T follicular helper cell (primary cell): ENCODE data around the gene PRSS12.

Source experiments
- DNase-seq: peaks from one replicate; pipeline ENCODE4 v3.0.0-alpha.2; 2020; ENCODE audit warnings: low read depth

PRSS12 gene

DNA sequence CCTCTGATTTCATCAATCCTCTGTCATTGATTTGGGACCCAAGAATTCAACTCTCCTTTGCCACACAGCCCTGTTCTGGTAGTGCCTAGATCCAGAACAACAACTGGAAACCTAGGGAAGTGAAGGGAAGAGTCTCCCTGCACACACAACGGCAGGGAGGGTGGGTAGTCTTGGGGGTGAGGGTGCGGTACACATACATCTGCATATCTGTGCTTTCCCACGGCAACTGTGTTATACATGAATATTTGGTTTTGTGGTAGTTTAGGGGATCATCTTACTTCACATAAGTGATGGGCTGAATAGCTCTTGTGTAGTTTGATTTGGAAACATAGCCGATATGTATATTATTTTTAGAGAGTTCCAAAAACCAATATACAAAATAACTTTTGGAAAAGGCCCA lies 3.3 kb upstream of the PRSS12 start:
- DNase-seq, result no peak

DNA sequence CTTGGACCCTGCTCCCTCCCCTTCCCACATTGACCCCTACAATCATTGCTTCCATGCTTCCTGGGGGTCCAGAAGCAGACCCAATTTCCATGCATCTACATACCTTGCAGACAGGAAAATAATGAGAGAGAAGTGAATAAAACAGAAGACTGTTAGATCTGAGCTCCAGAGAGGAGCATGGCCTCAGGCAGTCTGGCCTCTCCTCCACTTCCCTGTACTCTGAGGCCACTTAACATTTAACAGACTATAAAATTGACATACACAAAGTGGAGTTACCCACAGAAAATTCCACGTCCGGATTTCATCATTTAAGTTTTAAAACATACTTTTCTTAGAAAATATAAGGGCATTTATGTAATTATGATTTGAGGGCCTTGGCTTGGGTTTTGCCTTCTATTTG lies 2.1 kb upstream of the PRSS12 start:
- no peak for DNase-seq

DNA sequence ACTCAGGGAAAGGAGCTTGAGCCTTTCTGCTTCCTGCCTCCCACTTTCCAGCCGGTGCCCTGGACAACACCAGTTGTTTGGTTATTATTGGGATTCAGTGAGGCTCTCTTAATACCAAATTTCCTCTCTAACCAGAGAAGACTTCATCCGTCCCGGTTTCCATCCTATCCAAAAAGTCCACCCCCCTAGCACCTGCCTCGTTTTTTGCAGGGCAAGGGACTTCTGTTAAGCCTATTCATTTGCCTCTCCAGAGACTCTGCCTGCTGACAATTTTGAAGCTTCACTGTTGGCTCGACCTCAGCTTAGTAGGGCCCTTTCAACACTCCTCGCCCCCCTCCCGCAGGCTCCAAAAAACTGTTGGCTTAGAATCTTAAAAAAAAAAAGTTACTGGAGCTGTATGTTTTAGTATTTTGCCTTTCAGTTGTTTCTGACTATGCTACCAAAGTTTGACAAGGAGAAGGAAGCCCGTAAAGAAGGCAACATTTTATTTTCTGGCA lies 779 bp upstream of the PRSS12 start:
- no peak for DNase-seq

DNA sequence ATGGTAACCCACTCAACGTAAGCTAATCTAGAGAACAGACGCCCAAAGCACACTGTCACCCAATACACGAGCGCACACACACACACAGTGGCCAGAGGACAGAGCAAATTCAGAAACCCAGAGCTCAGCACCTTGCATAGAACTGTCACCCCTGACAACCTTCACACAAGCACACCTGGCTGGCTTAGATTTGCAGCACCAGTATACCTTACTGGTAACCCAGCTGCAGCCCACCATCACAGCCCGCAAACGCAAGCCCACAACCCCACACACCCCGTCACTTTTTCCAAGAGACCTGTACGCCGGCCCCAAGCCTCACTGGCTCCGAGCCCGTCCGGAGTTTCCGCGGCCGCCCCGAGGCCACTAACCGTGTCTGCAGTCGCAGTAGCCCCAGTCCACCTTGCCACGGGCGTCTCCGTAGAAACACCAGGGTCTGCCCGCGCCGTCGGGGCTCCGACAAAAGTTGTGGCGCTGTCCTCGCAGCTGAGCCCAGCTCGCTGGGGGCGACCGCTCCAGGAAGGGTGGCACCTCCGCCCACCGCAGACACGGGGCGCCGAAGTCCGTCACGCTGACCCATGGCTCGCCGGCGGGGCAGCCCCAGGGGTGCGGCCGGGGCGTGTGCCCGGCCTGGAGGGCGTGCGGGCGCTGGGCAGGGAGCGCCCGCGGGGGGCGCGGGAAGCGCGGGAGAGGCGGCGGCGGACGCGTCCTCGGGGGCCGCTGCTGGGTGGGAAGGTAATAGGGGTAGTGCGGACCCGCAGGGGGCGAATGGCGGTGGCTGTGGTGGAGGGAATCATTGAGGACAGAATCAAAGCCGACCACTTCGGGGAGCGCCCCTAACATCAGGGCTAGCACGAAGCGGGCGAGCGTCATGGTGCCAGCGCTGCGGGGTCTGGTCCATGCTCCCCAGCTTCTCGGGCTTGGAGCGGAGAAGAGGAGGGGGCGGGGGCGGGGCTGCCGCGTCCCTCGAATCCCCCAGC lies 664 bp downstream of the PRSS12 start:
- no peak for DNase-seq

DNA sequence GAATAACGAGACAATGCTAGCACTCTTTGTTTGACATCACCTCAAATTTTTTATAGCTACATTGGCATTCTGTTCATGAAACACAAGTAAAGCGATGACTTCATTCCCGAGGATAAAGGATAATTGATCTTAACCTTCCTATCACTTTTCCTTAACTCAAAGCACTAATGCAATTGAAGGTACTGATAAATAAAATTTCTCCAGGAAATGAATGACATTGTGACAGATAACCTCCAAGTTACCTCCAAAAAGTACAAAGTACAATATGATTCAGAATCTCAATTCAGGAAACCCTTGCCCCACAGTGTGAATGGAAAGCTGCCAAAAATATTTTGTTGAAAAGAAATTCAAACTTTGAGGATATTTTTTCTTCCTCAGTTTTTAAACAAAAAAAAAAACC lies 1.8 kb downstream of the PRSS12 start:
- no peak for DNase-seq

DNA sequence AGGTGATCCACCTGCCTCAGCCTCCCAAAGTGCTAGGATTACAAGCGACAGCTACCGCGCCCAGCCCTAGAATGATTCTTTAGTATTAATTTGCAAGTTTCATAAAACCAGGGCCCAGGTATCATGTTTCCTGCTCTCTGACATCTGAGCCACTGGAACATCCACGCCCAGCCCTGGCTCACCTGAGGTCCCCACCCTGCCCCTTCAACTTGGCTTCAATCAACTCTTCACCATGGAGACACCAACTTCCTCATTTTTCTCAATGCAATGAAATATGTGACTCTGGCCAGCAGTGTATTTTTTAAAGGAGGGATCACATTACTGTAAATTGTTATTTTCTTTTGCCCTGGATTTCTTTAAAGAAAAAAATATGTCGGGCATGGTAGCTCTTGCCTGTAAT lies 3.9 kb downstream of the PRSS12 start:
- no peak for DNase-seq

DNA sequence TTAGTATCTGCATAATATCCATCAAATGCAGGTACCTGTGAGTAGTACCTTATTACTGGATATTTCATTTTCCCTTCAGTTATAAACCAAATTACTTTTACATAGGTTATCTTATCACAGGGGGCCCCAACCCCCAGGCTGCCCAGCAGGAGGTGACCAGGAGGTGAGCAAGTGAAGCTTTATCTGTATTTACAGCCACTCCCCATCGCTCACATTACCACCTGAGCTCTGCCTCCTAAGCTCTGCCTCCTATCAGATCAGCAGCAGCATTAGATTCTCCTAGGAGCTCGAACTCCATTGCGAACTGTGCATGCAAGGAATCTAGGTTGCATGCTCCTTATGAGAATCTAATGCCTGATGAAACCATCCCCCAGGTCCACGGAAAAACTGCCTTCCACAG lies 6.3 kb downstream of the PRSS12 start:
- no peak for DNase-seq

DNA sequence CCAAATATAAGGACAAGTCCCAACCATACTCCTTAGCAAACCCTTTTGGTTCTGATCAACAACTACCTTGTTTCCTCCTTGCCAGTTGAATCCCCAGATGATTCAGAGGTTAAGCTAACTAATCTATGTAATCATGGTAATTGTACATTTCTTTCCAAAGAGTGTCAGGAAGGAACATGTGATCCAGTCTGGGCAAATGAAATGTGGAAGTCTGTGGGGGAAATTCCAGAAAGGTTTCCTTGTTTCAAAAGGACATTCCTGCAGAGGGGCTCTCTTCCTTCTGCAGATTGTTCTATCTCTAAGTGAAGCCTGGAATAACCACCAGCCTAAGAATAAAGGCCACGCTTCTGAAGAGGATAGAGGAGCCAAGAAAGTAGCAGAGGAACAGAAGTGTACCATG lies 7.0 kb downstream of the PRSS12 start:
- no peak for DNase-seq

DNA sequence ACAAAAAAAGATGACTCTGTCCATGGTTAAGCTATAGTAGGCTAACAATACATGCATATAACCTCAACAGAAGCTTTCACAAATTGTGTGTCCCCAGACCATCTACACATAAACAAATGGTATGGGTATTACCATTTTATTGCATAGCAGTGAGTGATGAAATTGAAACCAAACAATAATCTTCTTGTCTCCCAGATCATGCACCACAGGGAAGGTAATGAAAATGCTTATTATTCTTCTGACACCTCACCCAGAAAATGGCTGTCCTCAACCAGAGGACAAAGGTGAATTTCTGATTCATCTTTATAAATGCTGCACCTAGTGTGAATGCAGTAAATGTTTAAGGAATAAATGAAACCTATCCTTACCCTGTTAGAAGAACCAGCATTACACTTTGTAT lies 8.0 kb downstream of the PRSS12 start:
- DNase-seq, result no peak

DNA sequence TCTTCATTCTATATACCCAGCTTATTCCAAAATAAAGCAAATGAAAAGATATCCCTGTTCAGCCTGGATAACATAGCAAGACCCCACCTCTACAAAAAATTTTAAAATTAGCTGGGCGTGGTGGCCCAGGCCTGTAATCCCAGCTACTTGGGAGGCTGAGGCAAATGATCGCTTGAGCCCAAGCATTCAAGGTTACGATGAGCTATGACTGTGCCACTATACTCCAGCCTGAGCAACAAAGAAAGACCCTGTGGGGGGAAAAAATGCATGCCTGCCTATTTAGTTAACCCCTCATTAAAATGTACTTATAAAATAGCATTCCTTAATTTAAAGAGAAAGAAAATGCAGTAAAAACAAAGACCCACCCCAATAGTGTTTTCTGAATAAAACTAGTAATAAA lies 9.3 kb downstream of the PRSS12 start:
- no peak for DNase-seq

DNA sequence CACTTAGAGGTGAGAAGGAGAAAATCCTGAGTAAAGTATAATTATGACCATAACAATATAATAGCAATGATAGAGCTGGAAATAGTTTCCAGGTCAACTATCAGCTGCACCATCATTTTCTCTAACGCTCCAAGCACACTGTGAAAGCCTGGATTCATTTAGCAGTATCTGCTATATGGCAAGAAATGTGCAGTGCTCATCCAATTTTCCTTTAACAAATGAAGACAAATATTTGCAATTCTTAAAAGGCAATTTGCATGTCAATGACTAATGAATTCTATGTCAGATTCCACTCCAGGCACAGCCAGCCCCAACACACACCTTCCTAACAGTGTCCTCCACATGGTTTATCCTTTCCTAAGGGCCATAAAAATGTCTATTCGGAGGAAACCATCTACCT lies 12.7 kb downstream of the PRSS12 start:
- DNase-seq, result no peak

DNA sequence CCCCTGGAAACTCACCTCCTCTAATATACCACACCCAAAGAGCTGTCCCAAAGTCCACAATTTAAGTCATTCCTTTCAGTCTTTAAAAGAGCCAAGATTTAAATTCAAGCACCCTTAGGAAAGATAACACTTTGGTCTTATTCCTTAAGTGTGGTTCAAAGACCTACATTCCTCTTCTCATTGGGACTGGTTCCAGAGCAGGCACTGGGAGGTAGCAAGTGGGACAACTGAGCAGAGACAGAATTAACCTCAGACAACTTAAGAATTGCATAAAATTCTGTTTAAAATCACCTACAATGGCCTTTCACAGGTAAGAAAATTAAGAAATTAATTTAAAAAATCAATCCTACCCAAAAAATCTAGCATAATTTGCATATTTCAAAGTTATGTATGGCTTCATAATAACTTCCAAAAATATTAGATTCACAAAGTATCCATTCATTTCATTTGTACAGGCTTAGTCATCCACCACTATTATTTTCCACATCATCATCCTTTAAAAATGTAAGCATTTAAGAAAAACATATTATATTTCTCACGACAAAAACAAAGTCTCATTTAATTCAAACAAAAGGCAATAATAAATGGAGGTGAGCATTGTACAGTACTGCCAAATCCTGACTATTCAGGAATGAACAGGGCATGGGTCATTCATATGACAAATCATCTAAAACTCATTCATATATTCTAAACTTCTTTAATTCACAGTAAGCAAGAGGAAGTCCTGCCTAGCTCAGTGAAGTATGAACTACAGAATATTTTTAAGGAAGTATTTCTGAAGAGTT lies 13.6 kb downstream of the PRSS12 start:
- no peak for DNase-seq

DNA sequence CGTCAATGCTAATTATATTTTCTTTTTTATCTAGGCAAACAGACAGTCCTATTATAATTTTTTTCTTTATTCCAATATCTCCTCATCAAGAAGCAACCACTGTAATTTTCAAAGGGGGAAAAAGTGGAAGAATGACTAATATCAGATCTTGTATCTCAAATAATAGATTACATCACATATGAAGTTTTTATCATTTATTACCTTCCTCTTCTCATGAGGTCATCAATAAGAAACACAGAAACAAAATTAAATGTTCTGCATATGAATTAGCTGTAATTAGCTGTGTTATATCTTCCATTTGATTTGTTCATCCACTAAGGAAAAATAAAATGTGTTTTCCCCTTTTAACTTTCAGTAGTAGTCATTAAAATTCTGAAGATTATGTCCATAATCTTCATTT lies 14.3 kb downstream of the PRSS12 start:
- DNase-seq, result no peak

DNA sequence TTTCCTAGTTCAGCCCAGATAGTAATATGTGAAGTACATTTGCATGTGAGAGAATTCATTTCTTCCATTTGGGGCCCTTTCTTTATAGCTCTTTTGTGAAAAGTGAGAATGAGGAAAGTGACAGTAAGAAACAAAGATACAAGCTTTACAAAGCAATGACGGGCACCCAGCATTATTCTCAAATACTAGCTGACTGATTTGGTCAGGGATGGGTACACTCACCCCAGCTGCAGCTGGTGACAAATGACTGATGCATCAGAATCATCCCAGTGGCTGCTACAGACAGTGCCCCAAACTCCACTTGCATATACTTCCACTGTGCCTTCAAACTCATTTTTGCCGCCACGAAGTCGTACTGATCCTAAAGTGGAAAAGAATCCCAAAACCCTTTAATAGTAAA lies 14.8 kb downstream of the PRSS12 start:
- DNase-seq, result no peak

DNA sequence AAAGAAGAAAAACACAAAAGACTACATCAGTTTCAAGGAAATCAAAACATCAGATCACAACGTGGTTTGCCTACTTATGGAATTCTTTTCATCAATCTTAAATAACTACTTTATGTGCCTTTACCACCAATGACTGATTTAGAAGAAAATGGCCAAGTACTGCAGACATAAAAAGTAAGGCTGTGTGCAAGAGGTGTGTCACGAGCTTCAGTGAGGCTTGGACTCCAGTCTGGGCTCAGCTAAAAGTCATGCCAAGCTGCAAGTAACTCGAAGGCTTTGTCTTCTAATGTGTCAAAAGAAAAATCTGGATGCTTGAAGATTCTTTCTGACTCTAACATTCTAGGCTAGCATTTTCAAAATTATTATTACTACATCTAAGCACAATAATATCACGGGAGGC lies 17.0 kb downstream of the PRSS12 start:
- no peak for DNase-seq

DNA sequence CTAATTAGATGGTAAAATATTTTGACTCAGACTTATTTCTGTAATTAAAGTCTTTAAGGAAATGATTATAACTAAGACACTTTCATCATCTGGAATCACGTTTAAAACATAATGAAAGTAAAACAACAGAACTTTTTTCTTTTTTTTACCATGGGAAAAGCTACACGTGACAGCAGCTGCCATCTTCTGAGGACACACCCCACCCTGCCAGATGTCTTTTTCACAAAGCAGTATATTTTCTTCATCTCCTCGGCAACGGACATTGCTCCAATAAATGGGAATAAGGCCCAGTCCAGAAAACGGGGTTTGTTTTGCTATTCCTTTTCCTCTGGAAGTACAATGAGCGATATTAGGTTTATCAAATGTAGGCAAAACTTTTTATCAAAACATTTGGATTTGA lies 17.5 kb downstream of the PRSS12 start:
- no peak for DNase-seq

DNA sequence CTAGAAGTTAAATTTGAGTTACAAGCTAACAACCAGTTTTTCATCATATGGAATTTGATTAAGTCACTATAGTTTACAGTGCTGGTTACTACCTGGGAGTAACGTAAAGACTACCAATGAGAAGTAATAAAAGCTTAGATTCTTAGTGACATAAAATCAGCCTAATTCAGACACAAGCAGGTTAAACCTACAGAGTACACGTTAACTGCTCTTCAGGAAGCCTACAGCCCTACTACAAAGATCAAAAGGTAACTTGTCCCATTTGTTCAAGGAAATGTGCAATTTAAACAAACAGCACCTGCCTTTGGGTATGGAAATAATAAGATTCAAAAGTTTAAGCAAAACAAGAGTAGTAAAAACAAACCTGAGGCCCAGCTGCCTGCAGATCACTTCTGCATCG lies 21.5 kb downstream of the PRSS12 start:
- no peak for DNase-seq

DNA sequence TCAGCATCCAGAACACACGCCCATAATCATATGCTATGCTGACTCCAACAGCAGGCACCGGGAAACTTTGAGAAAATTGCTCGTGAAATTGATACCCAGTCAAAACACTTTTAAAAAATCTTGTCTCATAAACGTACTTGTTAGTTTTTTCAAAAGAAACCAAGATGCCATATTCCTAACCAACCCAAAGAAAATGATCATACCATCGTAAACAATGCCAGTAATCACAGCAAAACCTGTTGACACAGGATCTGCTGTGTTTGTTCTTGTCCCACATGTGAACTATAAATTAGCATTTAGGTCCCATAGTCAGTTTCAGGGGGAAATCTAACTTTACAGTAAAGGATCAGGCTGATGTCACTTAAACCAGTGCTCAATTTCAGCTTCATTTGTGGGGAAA lies 23.0 kb downstream of the PRSS12 start:
- DNase-seq, result no peak

DNA sequence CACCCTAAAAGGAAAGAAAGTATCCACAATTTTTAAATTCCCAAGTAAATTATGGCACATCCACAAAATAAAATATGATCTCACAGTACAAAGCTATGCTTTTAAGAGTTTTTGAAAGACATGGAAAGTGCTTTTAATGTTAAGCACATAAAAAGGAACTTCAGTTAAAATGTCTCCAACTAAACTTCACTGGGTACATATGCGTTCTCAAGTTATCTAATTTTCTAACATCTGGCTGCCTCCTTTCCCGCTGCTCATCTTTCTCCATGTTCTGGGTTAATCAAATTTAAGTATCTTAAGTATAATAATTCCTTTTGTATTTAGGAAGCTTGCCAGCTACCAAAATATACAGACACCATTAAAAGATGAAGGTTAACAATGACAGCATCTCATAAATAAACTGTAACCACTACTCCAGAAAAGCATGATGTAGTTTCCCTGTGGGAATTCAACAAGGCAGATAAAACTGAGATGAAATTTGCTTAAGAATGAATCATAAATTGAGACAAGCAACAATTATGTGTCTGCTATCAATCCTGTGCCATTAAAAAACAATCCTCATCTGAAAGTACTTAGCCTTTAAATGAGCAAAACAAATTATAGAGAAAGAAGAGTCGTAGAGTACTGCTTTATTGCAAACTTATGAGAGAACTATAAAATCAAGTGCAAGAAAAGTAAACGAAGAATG lies 25.1 kb downstream of the PRSS12 start:
- no peak for DNase-seq

DNA sequence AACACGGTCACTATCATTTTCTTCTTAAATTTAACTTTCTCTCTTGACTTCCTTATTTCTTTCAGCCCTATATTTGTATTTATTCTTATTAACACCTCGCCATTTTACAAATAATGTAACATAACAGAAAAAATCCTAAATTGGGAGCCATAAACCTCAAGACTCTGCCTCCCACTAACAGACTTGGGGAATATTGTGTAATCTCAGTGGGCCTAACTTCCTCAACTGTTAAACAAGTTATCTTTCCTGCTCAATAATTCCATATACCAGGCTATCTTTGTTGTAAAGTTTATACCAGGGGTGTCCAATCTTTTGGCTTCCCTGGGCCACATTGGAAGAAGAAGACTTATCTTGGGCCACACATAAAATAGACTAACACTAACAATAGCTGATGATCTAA lies 26.2 kb downstream of the PRSS12 start:
- no peak for DNase-seq

DNA sequence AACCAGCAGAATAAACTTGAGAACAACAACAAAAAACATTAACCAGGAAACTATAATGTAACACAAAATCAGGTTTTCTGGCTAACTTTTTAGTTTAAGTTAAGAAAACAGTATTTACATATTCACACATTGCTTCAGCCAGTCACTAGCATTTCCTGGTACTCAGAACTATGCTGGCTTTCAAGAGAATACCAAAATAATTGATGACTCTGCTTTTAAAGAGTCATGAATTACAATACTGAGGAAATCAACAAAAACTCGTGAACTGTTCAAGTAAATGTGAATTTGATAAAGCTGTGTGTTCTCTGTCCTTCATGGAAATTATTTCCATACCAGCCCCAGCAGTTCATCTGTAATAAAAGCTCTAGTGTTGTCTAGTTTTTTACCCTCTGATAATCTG lies 27.4 kb downstream of the PRSS12 start:
- no peak for DNase-seq

DNA sequence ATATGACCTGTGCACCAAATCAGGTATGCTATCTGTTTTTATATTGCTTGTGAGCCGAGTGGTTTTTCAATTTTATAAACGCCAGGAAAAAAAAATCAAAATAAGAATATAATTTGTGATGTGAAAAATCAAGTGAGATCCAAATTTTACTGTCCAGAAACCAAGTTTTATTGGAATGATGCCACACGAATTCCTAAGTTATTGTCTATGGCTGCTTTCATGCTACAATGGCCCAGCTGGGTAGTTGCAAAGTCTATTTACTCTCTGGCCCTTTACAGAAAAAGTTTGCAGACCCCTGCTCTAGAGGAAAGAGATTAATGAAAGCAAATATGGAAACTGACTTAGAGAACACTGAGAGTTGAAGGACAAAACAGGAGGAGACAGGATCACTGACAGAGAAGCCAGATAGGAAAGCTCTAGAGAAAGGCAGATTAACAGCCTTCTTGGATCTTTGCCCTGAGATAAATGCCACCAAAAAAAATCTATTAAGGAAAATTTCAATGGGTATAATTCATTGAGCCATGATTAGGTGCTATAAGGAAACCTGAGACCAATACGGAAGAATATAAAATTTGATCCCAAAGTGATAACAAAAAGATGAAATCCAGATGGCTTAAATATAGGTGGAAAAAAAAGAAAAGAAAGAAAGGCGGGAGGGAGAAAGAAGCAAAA lies 29.8 kb downstream of the PRSS12 start:
- DNase-seq, result no peak
